ENCODE measurements around the gene INSYN2B. TPM values are rescaled to one million over a fixed set of nuclear protein-coding genes. Genes with fewer than 3 reads are reported as not detected.

The INSYN2B gene
- total and polyA plus RNA-seq, 7 experiments from 2014 or later, result 0.08 to 0.12 TPM; not detected in 5

DNA sequence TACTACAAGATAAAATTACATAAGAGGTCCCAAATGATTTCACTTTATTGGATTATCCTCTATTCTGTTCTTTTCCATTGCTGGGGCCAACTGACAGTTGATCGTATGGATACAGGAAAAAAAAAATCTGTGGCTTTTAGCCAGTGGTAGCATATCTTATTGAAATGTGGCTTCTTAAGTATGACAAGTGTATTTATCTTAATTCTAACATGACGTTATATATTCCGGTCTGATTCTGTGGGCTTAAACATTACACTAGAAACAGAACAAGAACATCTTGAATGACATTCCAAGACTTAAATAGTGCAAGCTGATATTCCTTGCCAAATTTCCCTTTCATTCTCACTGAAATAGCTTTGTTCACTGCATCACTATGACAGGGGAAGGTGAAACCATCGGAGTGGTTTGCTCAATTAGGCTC is 117.9 kb downstream of the INSYN2B start:
- intact Hi-C loops (cut with micrococcal nuclease), result no loop called here
- Histone ChIP-seq H3K36me3 (ENCODE audit: control insufficient read depth in 2 of 3, insufficient read depth in 3 of 3, low read length in 3 of 3) (peaks cover 0 to 17% (median 0%) of the 10 kb centered on the region in 3 experiments), H3K4me1 (ENCODE audit: control insufficient read depth in 2 of 2, insufficient read depth in 2 of 2, low read length in 2 of 2) (no peaks in the 10 kb centered on the region), H3K9me3 (ENCODE audit: control insufficient read depth in 2 of 3, low read length in 3 of 3) (no peaks in the 10 kb centered on the region), H3K27me3 (ENCODE audit: control insufficient read depth in 2 of 2, insufficient read depth in 2 of 2, low read length in 2 of 2) (no peaks in the 10 kb centered on the region), H3K4me3 (ENCODE audit: low read length) (no peak overlapping the region), H3K27ac (ENCODE audit: low read depth, low read length) (no peak overlapping the region)
- Mint-ChIP-seq H3K36me3 (peaks cover 2 to 60% (median 33%) of the 10 kb centered on the region in 5 donors), H3K27me3 (no peaks in the 10 kb centered on the region), H3K4me3 (no peak overlapping the region), H3K4me1 (peaks cover 21 to 28% (median 25%) of the 10 kb centered on the region in 7 donors), H3K27ac (no peak overlapping the region), H3K9me3 (no peaks in the 10 kb centered on the region)
- no peak for DNase-seq
- ChIA-PET CTCF (no interaction called here), POLR2A (no interaction called here)
- no peak for ATAC-seq

DNA sequence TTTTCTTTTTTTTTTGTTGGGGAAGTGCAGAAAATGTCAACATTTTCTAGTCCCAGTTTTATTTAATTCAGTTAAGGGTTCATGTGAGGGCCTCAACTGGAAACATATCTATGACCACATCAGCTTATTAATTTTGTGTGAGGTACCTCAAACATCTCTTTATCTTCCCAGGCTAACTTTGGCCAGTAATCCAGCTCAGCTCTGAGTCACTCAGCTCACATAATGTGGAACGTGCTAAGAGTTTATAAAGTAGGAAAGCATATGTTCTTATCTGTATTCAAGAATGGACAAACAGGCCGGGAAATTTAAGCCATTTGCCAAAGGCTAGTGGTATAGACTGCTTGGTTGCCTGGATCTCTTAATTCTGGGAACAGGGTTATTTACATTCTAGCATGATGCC is 118.4 kb downstream of the INSYN2B start:
- ChIA-PET POLR2A (no interaction called here), CTCF (no interaction called here)
- Histone ChIP-seq H3K9me3 (ENCODE audit: control insufficient read depth in 2 of 3, low read length in 3 of 3) (no peaks in the 10 kb centered on the region), H3K27me3 (ENCODE audit: control insufficient read depth in 2 of 2, insufficient read depth in 2 of 2, low read length in 2 of 2) (no peaks in the 10 kb centered on the region), H3K36me3 (ENCODE audit: control insufficient read depth in 2 of 3, insufficient read depth in 3 of 3, low read length in 3 of 3) (peaks cover 0 to 15% (median 0%) of the 10 kb centered on the region in 3 experiments), H3K27ac (ENCODE audit: low read depth, low read length) (no peak overlapping the region), H3K4me3 (ENCODE audit: low read length) (no peak overlapping the region), H3K4me1 (ENCODE audit: control insufficient read depth in 2 of 2, insufficient read depth in 2 of 2, low read length in 2 of 2) (no peaks in the 10 kb centered on the region)
- DNase-seq (no peak), ATAC-seq (no peak)
- Mint-ChIP-seq H3K4me3 (no peak overlapping the region), H3K36me3 (peaks cover 0 to 61% (median 34%) of the 10 kb centered on the region in 5 donors), H3K9me3 (no peaks in the 10 kb centered on the region), H3K4me1 (peaks cover 21 to 26% (median 24%) of the 10 kb centered on the region in 7 donors), H3K27me3 (no peaks in the 10 kb centered on the region), H3K27ac (peak overlapping the region in 1 of 9 donors; percentile 34)
- intact Hi-C loops (cut with micrococcal nuclease), result no loop called here

DNA sequence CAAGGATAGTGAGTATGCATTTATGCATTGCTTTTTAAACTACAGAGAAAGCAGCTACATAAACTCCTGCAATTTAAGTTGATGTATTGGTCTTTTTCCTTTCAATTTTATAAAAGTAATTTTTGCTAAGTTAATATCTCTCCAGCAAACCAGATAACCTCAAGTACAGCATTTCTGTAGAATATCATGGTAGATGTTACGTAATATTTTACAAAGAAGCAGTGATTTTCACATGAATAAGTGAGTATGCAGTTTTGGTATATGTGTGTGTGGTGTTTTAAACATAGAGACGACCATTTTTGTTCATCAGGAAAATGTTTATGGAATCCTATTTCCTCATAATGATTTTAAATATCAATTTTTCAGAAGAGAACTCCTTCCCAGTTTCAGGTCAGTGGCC is 118.9 kb downstream of the INSYN2B start:
- CTCF ChIA-PET, result no interaction called here
- intact Hi-C loops (cut with micrococcal nuclease), result no loop called here
- no peaks in the 10 kb centered on the region for H3K4me1 ChIP-seq (ENCODE audit: control insufficient read depth in 2 of 2, insufficient read depth in 2 of 2, low read length in 2 of 2)

DNA sequence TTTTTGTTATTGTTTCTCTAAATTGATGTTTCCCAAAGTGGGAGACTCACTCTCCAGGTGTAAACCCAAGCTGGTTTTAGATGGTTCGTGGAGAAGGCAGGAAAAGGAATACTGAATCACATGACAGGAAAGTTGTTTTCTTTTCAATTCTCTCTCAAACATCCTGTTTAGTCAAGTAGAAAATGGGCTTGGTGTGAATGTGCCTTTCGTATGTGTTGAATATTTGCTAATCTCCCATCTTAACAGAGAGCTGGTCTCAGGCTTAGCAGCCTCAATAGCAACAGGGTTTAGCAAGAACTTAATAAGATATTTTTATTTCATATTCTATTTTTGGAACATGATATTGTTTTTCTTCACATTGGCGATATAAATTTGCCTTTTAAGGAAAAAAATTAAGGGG is 119.7 kb downstream of the INSYN2B start:
- no peaks in the 10 kb centered on the region for H3K9me3 ChIP-seq (ENCODE audit: control insufficient read depth in 2 of 3, low read length in 3 of 3)
- Mint-ChIP-seq H3K4me1 (peaks cover 23 to 28% (median 24%) of the 10 kb centered on the region in 7 donors), H3K4me3 (no peak overlapping the region), H3K9me3 (peaks cover 0 to under 1% (median 0%) of the 10 kb centered on the region in 11 donors), H3K27me3 (no peaks in the 10 kb centered on the region), H3K27ac (peak overlapping the region in 1 of 9 donors; percentile 56), H3K36me3 (peaks cover 2 to 58% (median 31%) of the 10 kb centered on the region in 5 donors)
- DNase-seq, result no peak
- ChIA-PET CTCF (no interaction called here), POLR2A (no interaction called here)
- intact Hi-C loops (cut with micrococcal nuclease), result no loop called here
- no peak for ATAC-seq
- H3K27ac ChIP-seq (ENCODE audit: low read depth, low read length), result no peak overlapping the region
- H3K4me3 ChIP-seq (ENCODE audit: low read length), result no peak overlapping the region
- no peaks in the 10 kb centered on the region for H3K27me3 ChIP-seq (ENCODE audit: control insufficient read depth in 2 of 2, insufficient read depth in 2 of 2, low read length in 2 of 2)
- peaks cover 0 to 9% (median 0%) of the 10 kb centered on the region in 3 experiments for H3K36me3 ChIP-seq (ENCODE audit: control insufficient read depth in 2 of 3, insufficient read depth in 3 of 3, low read length in 3 of 3)
- no peaks in the 10 kb centered on the region for H3K4me1 ChIP-seq (ENCODE audit: control insufficient read depth in 2 of 2, insufficient read depth in 2 of 2, low read length in 2 of 2)

More for the DNA sequence above, 118.9 kb downstream of the INSYN2B start:
- Mint-ChIP-seq H3K9me3 (no peaks in the 10 kb centered on the region), H3K36me3 (peaks cover 0 to 57% (median 35%) of the 10 kb centered on the region in 5 donors), H3K27me3 (no peaks in the 10 kb centered on the region), H3K27ac (peak overlapping the region in 1 of 9 donors; percentile 34), H3K4me3 (no peak overlapping the region), H3K4me1 (peaks cover 21 to 27% (median 23%) of the 10 kb centered on the region in 7 donors)
- Histone ChIP-seq H3K36me3 (ENCODE audit: control insufficient read depth in 2 of 3, insufficient read depth in 3 of 3, low read length in 3 of 3) (peaks cover 0 to 10% (median 0%) of the 10 kb centered on the region in 3 experiments), H3K4me3 (ENCODE audit: low read length) (no peak overlapping the region), H3K9me3 (ENCODE audit: control insufficient read depth in 2 of 3, low read length in 3 of 3) (no peaks in the 10 kb centered on the region), H3K27me3 (ENCODE audit: control insufficient read depth in 2 of 2, insufficient read depth in 2 of 2, low read length in 2 of 2) (no peaks in the 10 kb centered on the region), H3K27ac (ENCODE audit: low read depth, low read length) (no peak overlapping the region)
- DNase-seq, result no peak
- POLR2A ChIA-PET, result no interaction called here
- no peak for ATAC-seq

DNA sequence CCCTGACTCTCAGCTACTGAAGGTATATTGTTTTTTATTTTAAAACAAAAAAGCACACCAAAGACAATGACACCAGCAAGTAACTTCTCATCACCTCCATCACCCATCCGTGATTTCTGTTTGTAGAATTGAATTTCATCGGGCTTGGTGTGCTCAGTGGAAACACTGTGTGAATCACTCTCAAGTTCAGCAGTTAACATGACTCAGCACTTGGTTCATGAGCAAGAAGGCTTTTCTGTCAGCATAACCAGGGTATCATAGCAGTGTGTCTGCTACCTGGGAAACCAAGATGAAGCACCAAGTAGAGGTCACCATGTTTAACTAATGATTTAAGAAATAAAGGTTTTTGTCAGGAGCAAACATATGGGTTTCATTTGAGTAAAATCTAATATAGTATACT is 123.7 kb downstream of the INSYN2B start:
- H3K4me3 ChIP-seq (ENCODE audit: low read length), result no peak overlapping the region
- Mint-ChIP-seq H3K4me1 (peaks cover 24 to 40% (median 37%) of the 10 kb centered on the region in 7 donors), H3K4me3 (no peak overlapping the region), H3K27ac (no peak overlapping the region), H3K9me3 (peaks cover 0 to 17% (median 7%) of the 10 kb centered on the region in 11 donors), H3K27me3 (no peaks in the 10 kb centered on the region), H3K36me3 (peaks cover 25 to 69% (median 58%) of the 10 kb centered on the region in 5 donors)
- intact Hi-C loops (cut with micrococcal nuclease), result no loop called here
- ATAC-seq, result no peak
- no peaks in the 10 kb centered on the region for H3K27me3 ChIP-seq (ENCODE audit: control insufficient read depth in 2 of 2, insufficient read depth in 2 of 2, low read length in 2 of 2)
- no peaks in the 10 kb centered on the region for H3K9me3 ChIP-seq (ENCODE audit: control insufficient read depth in 2 of 3, low read length in 3 of 3)
- no peaks in the 10 kb centered on the region for H3K4me1 ChIP-seq (ENCODE audit: control insufficient read depth in 2 of 2, insufficient read depth in 2 of 2, low read length in 2 of 2)
- ChIA-PET POLR2A (no interaction called here), CTCF (no interaction called here)
- H3K36me3 ChIP-seq (ENCODE audit: control insufficient read depth in 2 of 3, insufficient read depth in 3 of 3, low read length in 3 of 3), result peaks cover 0 to 17% (median 0%) of the 10 kb centered on the region in 3 experiments
- DNase-seq, result no peak
- H3K27ac ChIP-seq (ENCODE audit: low read depth, low read length), result no peak overlapping the region

DNA sequence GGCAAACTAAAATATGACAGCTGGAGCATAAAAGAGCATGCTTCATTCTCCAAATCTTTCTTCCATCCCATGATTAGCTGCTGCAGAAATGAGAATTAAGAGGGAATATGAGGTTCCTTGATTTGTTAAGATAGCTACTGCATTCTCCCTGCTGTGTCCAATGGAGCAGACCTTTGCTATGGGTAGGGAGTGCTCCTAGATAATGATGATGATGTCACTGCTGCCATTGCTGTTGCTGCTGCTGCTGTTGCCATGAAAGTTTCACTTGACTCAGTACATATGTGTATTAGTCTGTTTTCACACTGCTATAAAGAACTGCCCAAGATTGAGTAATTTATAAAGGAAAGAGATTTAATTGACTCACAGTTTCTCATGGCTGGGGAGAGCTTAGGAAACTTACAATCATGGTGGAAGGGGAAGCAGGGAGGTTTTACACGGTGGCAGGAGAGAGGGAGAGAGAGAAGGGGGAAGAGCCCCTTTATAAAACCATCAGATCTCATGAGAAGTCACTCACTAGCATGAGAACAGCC is 128.9 kb downstream of the INSYN2B start:
- Histone ChIP-seq H3K4me3 (ENCODE audit: low read length) (no peak overlapping the region), H3K27ac (ENCODE audit: low read depth, low read length) (no peak overlapping the region), H3K9me3 (ENCODE audit: control insufficient read depth in 2 of 3, low read length in 3 of 3) (peaks cover 0 to 11% (median 11%) of the 10 kb centered on the region in 3 experiments), H3K36me3 (ENCODE audit: control insufficient read depth in 2 of 3, insufficient read depth in 3 of 3, low read length in 3 of 3) (peaks cover 0 to 64% (median 7%) of the 10 kb centered on the region in 3 experiments), H3K27me3 (ENCODE audit: control insufficient read depth in 2 of 2, insufficient read depth in 2 of 2, low read length in 2 of 2) (no peaks in the 10 kb centered on the region), H3K4me1 (ENCODE audit: control insufficient read depth in 2 of 2, insufficient read depth in 2 of 2, low read length in 2 of 2) (no peaks in the 10 kb centered on the region)
- no peak overlapping the region for H3K4me3 Mint-ChIP-seq
- ATAC-seq (no peak), DNase-seq (no peak)
- H3K27me3 Mint-ChIP-seq, result no peaks in the 10 kb centered on the region
- CTCF ChIA-PET, result no interaction called here
- POLR2A ChIA-PET, result no interaction called here
- peak overlapping the region in 2 of 9 donors; percentile 8 to 74 for H3K27ac Mint-ChIP-seq
- peaks cover 9 to 20% (median 14%) of the 10 kb centered on the region in 7 donors for H3K4me1 Mint-ChIP-seq
- peaks cover 51 to 93% (median 88%) of the 10 kb centered on the region in 5 donors for H3K36me3 Mint-ChIP-seq
- intact Hi-C loops (cut with micrococcal nuclease), result no loop called here
- H3K9me3 Mint-ChIP-seq, result peaks cover 0 to 56% (median 27%) of the 10 kb centered on the region in 11 donors

DNA sequence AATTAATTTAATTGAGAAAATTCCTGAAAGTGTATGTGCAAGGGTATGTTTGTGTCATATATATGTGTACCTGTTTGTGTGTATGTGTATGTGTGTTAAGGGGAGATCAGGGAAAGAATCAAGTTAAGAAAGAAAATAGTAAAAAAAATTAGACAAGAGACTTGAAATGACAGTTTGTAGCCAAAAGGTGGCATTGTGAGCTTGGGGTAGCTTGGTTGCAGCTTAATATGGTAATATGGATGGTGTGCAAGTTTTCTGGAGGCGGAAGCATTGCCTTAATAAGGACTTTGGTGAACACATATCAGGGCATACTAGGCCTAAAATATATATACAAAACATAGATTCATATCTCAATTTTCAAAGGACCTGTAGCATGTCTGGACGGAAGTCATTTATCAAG is 129.9 kb downstream of the INSYN2B start:
- Histone ChIP-seq H3K36me3 (ENCODE audit: control insufficient read depth in 2 of 3, insufficient read depth in 3 of 3, low read length in 3 of 3) (peaks cover 0 to 69% (median 7%) of the 10 kb centered on the region in 3 experiments), H3K27ac (ENCODE audit: low read depth, low read length) (no peak overlapping the region), H3K9me3 (ENCODE audit: control insufficient read depth in 2 of 3, low read length in 3 of 3) (peaks cover 0 to 11% (median 11%) of the 10 kb centered on the region in 3 experiments), H3K4me3 (ENCODE audit: low read length) (no peak overlapping the region), H3K4me1 (ENCODE audit: control insufficient read depth in 2 of 2, insufficient read depth in 2 of 2, low read length in 2 of 2) (no peaks in the 10 kb centered on the region), H3K27me3 (ENCODE audit: control insufficient read depth in 2 of 2, insufficient read depth in 2 of 2, low read length in 2 of 2) (no peaks in the 10 kb centered on the region)
- H3K9me3 Mint-ChIP-seq, result peaks cover 0 to 56% (median 27%) of the 10 kb centered on the region in 11 donors
- intact Hi-C loops (cut with micrococcal nuclease), result no loop called here
- no peak overlapping the region for H3K27ac Mint-ChIP-seq
- CTCF ChIA-PET, result no interaction called here
- no peaks in the 10 kb centered on the region for H3K27me3 Mint-ChIP-seq
- ATAC-seq (no peak), DNase-seq (no peak)
- peaks cover 8 to 14% (median 10%) of the 10 kb centered on the region in 7 donors for H3K4me1 Mint-ChIP-seq
- H3K36me3 Mint-ChIP-seq, result peaks cover 49 to 94% (median 89%) of the 10 kb centered on the region in 5 donors
- POLR2A ChIA-PET, result no interaction called here
- peak overlapping the region in 1 of 10 donors; percentile 46 for H3K4me3 Mint-ChIP-seq
